ENCODE data around the gene GLT8D2.

GRCh38 chr12:104064031-104064841 lies 14.2 kb upstream of the GLT8D2 start, which contains the start of gene HCFC2:
- no peak for TF ChIP-seq CTCF (IDR thresholded peaks at IDR 0.05)
- TF ChIP-seq EZH2 (IDR thresholded peaks at IDR 0.05; ENCODE audit: borderline replicate concordance, insufficient read depth, low read depth, low read length, poor library complexity, severe bottlenecking) = no peak

Data from B cell (primary cell).